Measurements from ENCODE around the gene LMX1B. TPM values are rescaled to one million over a fixed set of nuclear protein-coding genes. Genes with fewer than 3 reads are reported as not detected.
A peak's percentile ranks its signal among the peaks of the same experiment; 100 is the strongest.

Gene LMX1B
- total RNA-seq, 1 experiment from 2014 or later, result not detected

- Histone ChIP-seq H3K4me1 (ENCODE audit: insufficient read depth, low read length, poor library complexity, severe bottlenecking) (peaks cover 16% of the 10 kb centered on the region), H3K27me3 (replicated peaks; ENCODE audit: insufficient read depth, low read depth, low read length, poor library complexity) (peaks cover 13% of the 10 kb centered on the region), H3K9me3 (ENCODE audit: low read depth, low read length, poor library complexity, severe bottlenecking) (no peaks in the 10 kb centered on the region), H3K27ac (ENCODE audit: low read depth, low read length, poor library complexity, severe bottlenecking) (no peak overlapping the region), H3K4me3 (ENCODE audit: low read depth, low read length, poor library complexity, severe bottlenecking) (no peak overlapping the region), H3K36me3 (ENCODE audit: insufficient read depth, low read length, poor library complexity, severe bottlenecking) (no peaks in the 10 kb centered on the region)
- no TSS peak for BruUV-seq (replicated peaks)
- intact Hi-C loops (cut with micrococcal nuclease; ENCODE audit: unreplicated experiment), result no loop called here
- TF ChIP-seq, protein P1, sequence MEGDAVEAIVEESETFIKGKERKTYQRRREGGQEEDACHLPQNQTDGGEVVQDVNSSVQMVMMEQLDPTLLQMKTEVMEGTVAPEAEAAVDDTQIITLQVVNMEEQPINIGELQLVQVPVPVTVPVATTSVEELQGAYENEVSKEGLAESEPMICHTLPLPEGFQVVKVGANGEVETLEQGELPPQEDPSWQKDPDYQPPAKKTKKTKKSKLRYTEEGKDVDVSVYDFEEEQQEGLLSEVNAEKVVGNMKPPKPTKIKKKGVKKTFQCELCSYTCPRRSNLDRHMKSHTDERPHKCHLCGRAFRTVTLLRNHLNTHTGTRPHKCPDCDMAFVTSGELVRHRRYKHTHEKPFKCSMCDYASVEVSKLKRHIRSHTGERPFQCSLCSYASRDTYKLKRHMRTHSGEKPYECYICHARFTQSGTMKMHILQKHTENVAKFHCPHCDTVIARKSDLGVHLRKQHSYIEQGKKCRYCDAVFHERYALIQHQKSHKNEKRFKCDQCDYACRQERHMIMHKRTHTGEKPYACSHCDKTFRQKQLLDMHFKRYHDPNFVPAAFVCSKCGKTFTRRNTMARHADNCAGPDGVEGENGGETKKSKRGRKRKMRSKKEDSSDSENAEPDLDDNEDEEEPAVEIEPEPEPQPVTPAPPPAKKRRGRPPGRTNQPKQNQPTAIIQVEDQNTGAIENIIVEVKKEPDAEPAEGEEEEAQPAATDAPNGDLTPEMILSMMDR (conservative IDR thresholded peaks at IDR 0.05; ENCODE audit: low read depth, low read length), result no peak
- no peak for TF ChIP-seq EZH2 (IDR thresholded peaks at IDR 0.05; ENCODE audit: borderline replicate concordance, low read depth, low read length, poor library complexity, severe bottlenecking)
- peak; percentile 27 for DNase-seq (ENCODE audit: low spot score)
- CTCF ChIA-PET, result interaction anchor here (0.7 kb wide), 1 partner anchor 190 kb away, joined by 3 read pairs; no protein-coding TSS in a partner anchor
- POLR2A ChIA-PET (ENCODE audit: low non-redundant PET), result no interaction called here
Measured at GRCh38 chr9:126591922-126592321, 21.8 kb upstream of the LMX1B start.

DNA sequence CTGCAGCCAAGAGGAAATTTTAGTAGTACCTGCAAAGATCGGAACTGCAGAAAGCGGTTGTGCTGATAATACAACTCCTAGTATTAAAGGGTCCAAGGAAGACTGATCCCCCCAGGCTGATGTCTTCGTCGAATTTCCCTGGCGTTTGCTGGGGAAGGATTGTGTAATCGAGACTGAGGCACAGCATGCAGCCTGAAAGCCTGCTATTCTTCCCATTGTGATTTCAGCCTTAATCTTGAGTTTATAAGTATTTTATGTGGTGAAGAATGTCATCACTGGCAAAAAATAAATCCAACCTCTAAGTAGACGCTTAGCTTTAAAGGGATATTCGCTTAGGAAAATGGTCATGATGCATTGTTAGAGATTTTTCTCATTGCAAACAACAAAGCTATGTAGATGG lies 21.3 kb upstream of the LMX1B start:
- BruUV-seq (replicated peaks), result no TSS peak
- TF ChIP-seq EZH2 (IDR thresholded peaks at IDR 0.05; ENCODE audit: borderline replicate concordance, low read depth, low read length, poor library complexity, severe bottlenecking), result no peak
- H3K4me1 ChIP-seq (ENCODE audit: insufficient read depth, low read length, poor library complexity, severe bottlenecking), result peaks cover 16% of the 10 kb centered on the region

DNA sequence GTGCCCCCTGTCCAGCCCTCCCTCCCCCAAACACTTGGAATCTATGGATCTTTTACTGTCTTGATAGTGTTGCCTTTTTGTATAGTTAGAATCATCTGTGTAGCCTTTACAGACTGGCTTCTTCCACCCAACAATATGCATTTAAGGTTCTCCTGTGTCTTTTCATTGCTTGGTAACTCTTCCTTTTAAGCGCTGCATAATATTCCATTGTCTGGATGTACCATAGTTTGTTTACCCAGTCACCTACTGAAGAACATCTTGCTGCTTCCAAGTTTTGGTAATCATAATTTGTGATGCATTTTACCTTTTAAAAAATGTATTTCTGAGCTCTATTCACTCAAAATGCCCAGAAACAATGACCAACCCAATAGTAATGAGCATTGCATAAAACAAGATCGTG lies 17.7 kb upstream of the LMX1B start:
- Histone ChIP-seq H3K4me1 (ENCODE audit: insufficient read depth, low read length, poor library complexity, severe bottlenecking) (peaks cover 16% of the 10 kb centered on the region), H3K27ac (ENCODE audit: low read depth, low read length, poor library complexity, severe bottlenecking) (no peak overlapping the region), H3K4me3 (ENCODE audit: low read depth, low read length, poor library complexity, severe bottlenecking) (no peak overlapping the region), H3K27me3 (replicated peaks; ENCODE audit: insufficient read depth, low read depth, low read length, poor library complexity) (peaks cover 13% of the 10 kb centered on the region), H3K36me3 (ENCODE audit: insufficient read depth, low read length, poor library complexity, severe bottlenecking) (no peaks in the 10 kb centered on the region), H3K9me3 (ENCODE audit: low read depth, low read length, poor library complexity, severe bottlenecking) (no peaks in the 10 kb centered on the region)
- ChIA-PET POLR2A (ENCODE audit: low non-redundant PET) (no interaction called here), CTCF (no interaction called here)
- BruUV-seq (replicated peaks), result no TSS peak
- intact Hi-C loops (cut with micrococcal nuclease; ENCODE audit: unreplicated experiment), result no loop called here
- no peak for DNase-seq (ENCODE audit: low spot score)
- TF ChIP-seq, protein P1 (conservative IDR thresholded peaks at IDR 0.05; ENCODE audit: low read depth, low read length), result no peak
- no peak for TF ChIP-seq EZH2 (IDR thresholded peaks at IDR 0.05; ENCODE audit: borderline replicate concordance, low read depth, low read length, poor library complexity, severe bottlenecking)

More for the DNA sequence above, 21.3 kb upstream of the LMX1B start:
- H3K4me3 ChIP-seq (ENCODE audit: low read depth, low read length, poor library complexity, severe bottlenecking), result no peak overlapping the region
- peak; percentile 72 for DNase-seq (ENCODE audit: low spot score)
- no peaks in the 10 kb centered on the region for H3K9me3 ChIP-seq (ENCODE audit: low read depth, low read length, poor library complexity, severe bottlenecking)
- POLR2A ChIA-PET (ENCODE audit: low non-redundant PET), result no interaction called here
- peaks cover 13% of the 10 kb centered on the region for H3K27me3 ChIP-seq (replicated peaks; ENCODE audit: insufficient read depth, low read depth, low read length, poor library complexity)
- no peak overlapping the region for H3K27ac ChIP-seq (ENCODE audit: low read depth, low read length, poor library complexity, severe bottlenecking)
- intact Hi-C loops (cut with micrococcal nuclease; ENCODE audit: unreplicated experiment), result no loop called here
- CTCF ChIA-PET, result interaction anchor here (0.7 kb wide), 1 partner anchor 189 kb away, joined by 3 read pairs; no protein-coding TSS in a partner anchor
- H3K36me3 ChIP-seq (ENCODE audit: insufficient read depth, low read length, poor library complexity, severe bottlenecking), result no peaks in the 10 kb centered on the region

DNA sequence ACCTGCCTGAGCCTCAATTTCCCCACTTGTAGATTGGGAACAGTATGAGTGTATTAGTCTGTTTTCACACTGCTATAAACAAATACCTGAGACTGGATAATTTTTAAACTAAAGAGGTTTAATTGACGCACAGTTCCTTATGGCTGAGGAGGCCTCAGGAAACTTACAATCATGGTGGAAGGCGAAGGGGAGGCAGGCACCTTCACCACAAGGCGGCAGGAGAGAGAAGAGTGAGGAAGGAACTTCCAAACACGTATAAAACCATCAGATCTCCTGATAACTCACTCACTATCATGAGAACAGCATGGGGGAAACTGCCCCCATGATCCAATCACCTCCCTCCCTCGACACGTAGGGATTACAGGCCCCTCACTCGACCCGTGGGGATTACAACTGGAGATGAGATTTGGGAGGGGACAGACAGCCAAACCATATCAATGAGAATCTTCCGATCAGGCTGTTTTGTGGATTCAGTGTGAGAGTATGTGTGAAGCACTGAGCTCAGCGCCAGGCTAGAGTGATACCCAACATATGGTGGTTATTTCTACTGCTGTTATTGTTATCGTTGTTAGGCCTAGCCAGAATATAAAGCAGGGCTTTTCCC lies 14.6 kb upstream of the LMX1B start:
- POLR2A ChIA-PET (ENCODE audit: low non-redundant PET), result no interaction called here
- intact Hi-C loops (cut with micrococcal nuclease; ENCODE audit: unreplicated experiment), result no loop called here
- Histone ChIP-seq H3K27ac (ENCODE audit: low read depth, low read length, poor library complexity, severe bottlenecking) (no peak overlapping the region), H3K9me3 (ENCODE audit: low read depth, low read length, poor library complexity, severe bottlenecking) (no peaks in the 10 kb centered on the region), H3K36me3 (ENCODE audit: insufficient read depth, low read length, poor library complexity, severe bottlenecking) (no peaks in the 10 kb centered on the region), H3K4me3 (ENCODE audit: low read depth, low read length, poor library complexity, severe bottlenecking) (no peak overlapping the region), H3K4me1 (ENCODE audit: insufficient read depth, low read length, poor library complexity, severe bottlenecking) (no peaks in the 10 kb centered on the region), H3K27me3 (replicated peaks; ENCODE audit: insufficient read depth, low read depth, low read length, poor library complexity) (peaks cover 15% of the 10 kb centered on the region)
- CTCF ChIA-PET, result no interaction called here
- BruUV-seq (replicated peaks), result no TSS peak
- TF ChIP-seq EZH2 (IDR thresholded peaks at IDR 0.05; ENCODE audit: borderline replicate concordance, low read depth, low read length, poor library complexity, severe bottlenecking), result no peak
- TF ChIP-seq, protein P1 (conservative IDR thresholded peaks at IDR 0.05; ENCODE audit: low read depth, low read length), result peak; percentile 38
- DNase-seq (ENCODE audit: low spot score), result no peak
